Astrocyte of the cerebellum (primary cell): ENCODE data around the gene TXNL1.

Experiments
- DNase-seq: peaks from one replicate; pipeline ENCODE4 v3.0.0-alpha.2; 2011; ENCODE audit warnings: low read depth
- H3K4me3 ChIP-seq: 2 replicates; pipeline ENCODE4 v1.5.1; 2011; ENCODE audit warnings: mild to moderate bottlenecking, low read depth, low read length, moderate library complexity
- CTCF ChIP-seq: IDR thresholded peaks from 2 replicates; pipeline ENCODE4 v1.5.1; 2012; ENCODE audit warnings: low read length, low read depth, moderate library complexity, mild to moderate bottlenecking; ENCODE audit errors: missing control alignments
- in situ Hi-C: cut with HindIII; loops from 2 replicates; pipeline ENCODE4 v1.10.0; 2017; ENCODE audit warnings: low sequenced_read_pairs

The TXNL1 gene

GRCh38 chr18:56662902-56663301 lies 24.5 kb upstream of the TXNL1 start:
- DNase-seq = no peak
- in situ Hi-C loops = no loop called here
- no peak overlapping the region for H3K4me3 ChIP-seq
- no peak for TF ChIP-seq CTCF

- DNase-seq = no peak
- no peak for TF ChIP-seq CTCF
- H3K4me3 ChIP-seq = no peak overlapping the region
- in situ Hi-C loops = no loop called here
These were observed 24.1 kb upstream of the TXNL1 start for GRCh38 chr18:56662502-56662901.

- no peak overlapping the region for H3K4me3 ChIP-seq
- in situ Hi-C loops = no loop called here
- TF ChIP-seq CTCF = no peak
- DNase-seq = no peak
These were observed 23.6 kb upstream of the TXNL1 start for GRCh38 chr18:56662063-56662408.

GRCh38 chr18:56661360-56662062 lies 23.1 kb upstream of the TXNL1 start:
- no peak for DNase-seq
- H3K4me3 ChIP-seq = no peak overlapping the region
- no peak for TF ChIP-seq CTCF
- in situ Hi-C loops = no loop called here

- TF ChIP-seq CTCF = no peak
- in situ Hi-C loops = no loop called here
- DNase-seq = no peak
- H3K4me3 ChIP-seq = no peak overlapping the region
These were observed 22.3 kb upstream of the TXNL1 start for GRCh38 chr18:56660655-56661054.

- in situ Hi-C loops = no loop called here
- no peak overlapping the region for H3K4me3 ChIP-seq
- TF ChIP-seq CTCF = no peak
- no peak for DNase-seq
These were observed 20.7 kb upstream of the TXNL1 start for GRCh38 chr18:56659111-56659510.
